ENCODE results near the gene TRANK1. TPM values are rescaled to one million over a fixed set of nuclear protein-coding genes. Genes with fewer than 3 reads are reported as not detected.
"Not testable (repeated sequence)": the region's sequence is repeated elsewhere in the genome, so short reads cannot be mapped to it uniquely, and the experiment has no call there.

Gene TRANK1
- total RNA-seq, 1 donor from 2014 or later = 16.8 TPM

- no peak for DNase-seq (ENCODE audit: extremely low read depth, low read depth, low spot score)
Observed at GRCh38 chr3:36957862-36958686, 13.2 kb upstream of the TRANK1 start.

- no peak for DNase-seq (ENCODE audit: extremely low read depth, low read depth, low spot score)
Observed at GRCh38 chr3:36957063-36957462, 12.2 kb upstream of the TRANK1 start.

- no peak for DNase-seq (ENCODE audit: extremely low read depth, low read depth, low spot score)
Observed at GRCh38 chr3:36956155-36956554, 11.3 kb upstream of the TRANK1 start.

GRCh38 chr3:36954452-36955134 lies 9.7 kb upstream of the TRANK1 start:
- no peak for DNase-seq (ENCODE audit: extremely low read depth, low read depth, low spot score)

- not testable (repeated sequence) for DNase-seq (ENCODE audit: extremely low read depth, low read depth, low spot score)
Observed at GRCh38 chr3:36947814-36948213, 3.0 kb upstream of the TRANK1 start.

- DNase-seq (ENCODE audit: extremely low read depth, low read depth, low spot score) = no peak
Observed at GRCh38 chr3:36945333-36945980, 603 bp upstream of the TRANK1 start.

GRCh38 chr3:36944012-36944640 lies 728 bp downstream of the TRANK1 start:
- no peak for DNase-seq (ENCODE audit: extremely low read depth, low read depth, low spot score)

- no peak for DNase-seq (ENCODE audit: extremely low read depth, low read depth, low spot score)
Observed at GRCh38 chr3:36943601-36944000, 1.3 kb downstream of the TRANK1 start.

GRCh38 chr3:36942638-36943248 lies 2.1 kb downstream of the TRANK1 start:
- DNase-seq (ENCODE audit: extremely low read depth, low read depth, low spot score) = no peak

- DNase-seq (ENCODE audit: extremely low read depth, low read depth, low spot score) = no peak
Observed at GRCh38 chr3:36941658-36942057, 3.2 kb downstream of the TRANK1 start.

GRCh38 chr3:36941162-36941561 lies 3.7 kb downstream of the TRANK1 start:
- DNase-seq (ENCODE audit: extremely low read depth, low read depth, low spot score) = no peak

GRCh38 chr3:36937492-36937891 lies 7.4 kb downstream of the TRANK1 start:
- DNase-seq (ENCODE audit: extremely low read depth, low read depth, low spot score) = no peak

- no peak for DNase-seq (ENCODE audit: extremely low read depth, low read depth, low spot score)
Observed at GRCh38 chr3:36933540-36934296, 11.1 kb downstream of the TRANK1 start.

- not testable (repeated sequence) for DNase-seq (ENCODE audit: extremely low read depth, low read depth, low spot score)
Observed at GRCh38 chr3:36931424-36931823, 13.4 kb downstream of the TRANK1 start.

GRCh38 chr3:36928220-36928619 lies 16.6 kb downstream of the TRANK1 start:
- DNase-seq (ENCODE audit: extremely low read depth, low read depth, low spot score) = no peak

GRCh38 chr3:36926292-36926897 lies 18.5 kb downstream of the TRANK1 start:
- no peak for DNase-seq (ENCODE audit: extremely low read depth, low read depth, low spot score)

GRCh38 chr3:36924744-36925521 lies 19.9 kb downstream of the TRANK1 start:
- no peak for DNase-seq (ENCODE audit: extremely low read depth, low read depth, low spot score)

GRCh38 chr3:36923981-36924743 lies 20.7 kb downstream of the TRANK1 start:
- DNase-seq (ENCODE audit: extremely low read depth, low read depth, low spot score) = no peak

Data from glomerular endothelial cell (primary cell).